Neural progenitor cell (in vitro differentiated cells): Measurements from ENCODE around the gene MIPEP. TPM values are rescaled to one million over a fixed set of nuclear protein-coding genes. Genes with fewer than 3 reads are reported as not detected.

Experiments
- DNase-seq: peaks from one replicate; pipeline ENCODE4 v3.0.0-alpha.2; 2016; ENCODE audit warnings: low spot score
- H2AFZ ChIP-seq: fragments of 200-600 bp; sonication (generic); replicated peaks from 2 replicates; pipeline ENCODE4 v1.6.1; 2016; ENCODE audit warnings: antibody characterized with exemption
- H3F3A ChIP-seq: fragments of 200-600 bp; sonication (generic); 2 replicates; pipeline ENCODE4 v1.6.1; 2016; ENCODE audit warnings: antibody characterized with exemption, low read depth
- H3K27ac ChIP-seq: fragments of 200-600 bp; sonication (generic); 2 replicates; pipeline ENCODE4 v1.5.1; 2016; ENCODE audit warnings: mild to moderate bottlenecking
- H3K27me3 ChIP-seq: fragments of 200-600 bp; sonication (generic); 2 replicates; pipeline ENCODE4 v1.6.1; 2016; ENCODE audit warnings: mild to moderate bottlenecking, moderate library complexity
- H3K36me3 ChIP-seq: fragments of 200-600 bp; sonication (generic); 2 replicates; pipeline ENCODE4 v1.5.1; 2016
- H3K4me1 ChIP-seq: fragments of 200-600 bp; sonication (generic); 2 replicates; pipeline ENCODE4 v1.6.1; 2016; ENCODE audit warnings: mixed run types
- H3K4me2 ChIP-seq: fragments of 200-600 bp; sonication (generic); 2 replicates; pipeline ENCODE4 v1.6.1; 2016
- H3K4me3 ChIP-seq: fragments of 200-600 bp; sonication (generic); 2 replicates; pipeline ENCODE4 v1.5.1; 2016
- H3K79me2 ChIP-seq: fragments of 200-600 bp; sonication (generic); 2 replicates; pipeline ENCODE4 v1.6.1; 2016; ENCODE audit warnings: low read depth
- H3K9ac ChIP-seq: fragments of 200-600 bp; sonication (generic); 2 replicates; pipeline ENCODE4 v1.6.1; 2016
- H3K9me3 ChIP-seq: fragments of 200-600 bp; sonication (generic); 2 replicates; pipeline ENCODE4 v1.5.1; 2016; ENCODE audit warnings: low read depth
- H4K20me1 ChIP-seq: fragments of 200-600 bp; sonication (generic); 2 replicates; pipeline ENCODE4 v1.6.1; 2016; ENCODE audit warnings: low read depth
- H3K27ac Mint-ChIP-seq: 3 replicates; pipeline ENCODE4 v1.8.0; 2021; ENCODE audit warnings: mixed read lengths
- H3K27me3 Mint-ChIP-seq: 2 replicates; pipeline ENCODE4 v1.8.0; 2022; ENCODE audit warnings: low read depth, mild to moderate bottlenecking, inconsistent platforms, moderate library complexity, mixed read lengths; ENCODE audit not compliant: insufficient read depth
- H3K36me3 Mint-ChIP-seq: 3 replicates; pipeline ENCODE4 v1.8.0; 2021; ENCODE audit warnings: mixed read lengths
- H3K4me1 Mint-ChIP-seq: 3 replicates; pipeline ENCODE4 v1.8.0; 2021; ENCODE audit warnings: mixed read lengths
- H3K4me3 Mint-ChIP-seq: 3 replicates; pipeline ENCODE4 v1.8.0; 2021; ENCODE audit warnings: mild to moderate bottlenecking, moderate library complexity, mixed read lengths
- H3K9me3 Mint-ChIP-seq: 3 replicates; pipeline ENCODE4 v1.8.0; 2020; ENCODE audit warnings: mixed read lengths
- CTCF ChIP-seq: fragments of 200-600 bp; sonication (generic); IDR thresholded peaks from 2 replicates; pipeline ENCODE4 v1.5.1; 2017; ENCODE audit warnings: antibody characterized with exemption, mild to moderate bottlenecking
- EZH2 ChIP-seq: fragments of 200-600 bp; sonication (generic); IDR thresholded peaks from 2 replicates; pipeline ENCODE4 v1.6.1; 2017; ENCODE audit warnings: antibody characterized with exemption, mild to moderate bottlenecking, moderate library complexity
- EZH2phosphoT487 ChIP-seq: fragments of 200-600 bp; sonication (generic); IDR thresholded peaks from 2 replicates; pipeline ENCODE4 v1.6.1; 2017; ENCODE audit warnings: antibody characterized with exemption
- total RNA-seq: library from RNA; depleted of rRNA; stranded (reverse); fragments of >200 nt; gene quantifications from 2 replicates; pipeline ENCODE4 v1.2.3, GENCODE V29; 2015; ENCODE audit warnings: low replicate concordance

Gene MIPEP
- total RNA-seq, 1 donor from 2014 or later, result 22.8 TPM

- Mint-ChIP-seq H3K9me3 (no peaks in the 10 kb centered on the region), H3K27me3 (no peaks in the 10 kb centered on the region), H3K4me3 (no peak overlapping the region), H3K36me3 (peaks cover 5% of the 10 kb centered on the region), H3K27ac (no peak overlapping the region), H3K4me1 (peaks cover 2% of the 10 kb centered on the region)
- H3K4me1 ChIP-seq, result no peaks in the 10 kb centered on the region
- H3K4me3 ChIP-seq, result no peak overlapping the region
- H4K20me1 ChIP-seq, result no peaks in the 10 kb centered on the region
- H3F3A ChIP-seq, result no peaks in the 10 kb centered on the region
- no peak overlapping the region for H3K4me2 ChIP-seq
- H3K79me2 ChIP-seq, result no peaks in the 10 kb centered on the region
- no peaks in the 10 kb centered on the region for H3K36me3 ChIP-seq
- H3K27me3 ChIP-seq, result no peaks in the 10 kb centered on the region
- TF ChIP-seq EZH2 (no peak), CTCF (no peak)
- H3K27ac ChIP-seq, result no peak overlapping the region
- H3K9ac ChIP-seq, result no peak overlapping the region
- no peak for DNase-seq
- no peaks in the 10 kb centered on the region for H3K9me3 ChIP-seq
- H2AFZ ChIP-seq, result no peak overlapping the region
These were observed 149.2 kb downstream of the MIPEP start for GRCh38 chr13:23740002-23740401.

DNA sequence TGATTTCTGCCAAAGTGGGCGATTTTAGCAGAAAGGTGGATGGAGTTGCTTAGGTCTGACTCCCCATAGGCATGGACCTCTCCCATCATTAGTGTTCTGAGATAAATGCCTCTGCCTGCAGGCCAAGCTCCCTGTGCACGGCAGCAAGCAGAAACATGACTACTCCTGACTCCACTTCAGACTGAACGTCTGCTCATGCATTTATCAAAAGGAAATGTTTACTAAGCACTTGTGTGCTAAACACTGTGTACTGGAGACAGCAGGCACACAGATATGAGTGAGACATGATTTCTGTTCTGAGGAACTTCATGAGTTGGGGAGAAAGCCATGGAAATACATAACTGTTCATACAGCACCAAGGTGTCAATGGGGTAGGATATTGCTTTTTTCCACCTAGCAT lies 149.6 kb downstream of the MIPEP start:
- DNase-seq, result no peak
- no peak overlapping the region for H3K4me3 Mint-ChIP-seq
- H3K4me1 Mint-ChIP-seq, result peaks cover 2% of the 10 kb centered on the region
- H3K36me3 Mint-ChIP-seq, result peaks cover 5% of the 10 kb centered on the region
- no peak for TF ChIP-seq CTCF
- no peak for TF ChIP-seq EZH2phosphoT487
- TF ChIP-seq EZH2, result no peak
- H3K79me2 ChIP-seq, result no peaks in the 10 kb centered on the region
- no peak overlapping the region for H3K9ac ChIP-seq
- H4K20me1 ChIP-seq, result no peaks in the 10 kb centered on the region
- H3K27me3 Mint-ChIP-seq, result no peaks in the 10 kb centered on the region
- no peaks in the 10 kb centered on the region for H3K4me1 ChIP-seq
- no peak overlapping the region for H2AFZ ChIP-seq
- no peaks in the 10 kb centered on the region for H3K9me3 Mint-ChIP-seq
- H3K36me3 ChIP-seq, result no peaks in the 10 kb centered on the region
- H3K27me3 ChIP-seq, result no peaks in the 10 kb centered on the region
- no peak overlapping the region for H3K4me3 ChIP-seq
- no peak overlapping the region for H3K27ac Mint-ChIP-seq
- H3F3A ChIP-seq, result no peaks in the 10 kb centered on the region
- no peak overlapping the region for H3K4me2 ChIP-seq
- H3K27ac ChIP-seq, result no peak overlapping the region
- H3K9me3 ChIP-seq, result no peaks in the 10 kb centered on the region

DNA sequence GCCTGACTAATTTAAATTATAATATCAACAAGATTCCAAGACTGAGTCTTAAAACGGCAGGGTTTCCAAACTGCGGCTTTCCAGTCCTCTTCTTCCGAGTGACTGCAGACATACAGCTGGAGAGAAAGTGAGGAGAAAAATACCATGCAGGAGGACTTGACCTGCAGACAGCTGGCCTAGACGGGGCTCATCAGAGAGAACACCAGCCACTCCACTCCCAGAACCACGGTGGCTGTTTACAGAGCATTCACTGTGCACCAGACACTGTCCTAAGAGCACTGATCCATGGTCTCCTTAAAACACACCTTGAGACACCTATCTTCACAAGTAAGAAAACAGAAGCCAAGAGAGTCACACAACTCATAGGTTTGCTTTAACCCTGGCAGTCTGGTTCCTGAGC lies 152.7 kb downstream of the MIPEP start:
- Histone ChIP-seq H3K9ac (no peak overlapping the region), H3K4me1 (no peaks in the 10 kb centered on the region), H2AFZ (no peak overlapping the region), H3K4me3 (no peak overlapping the region), H3K4me2 (no peak overlapping the region), H3K36me3 (no peaks in the 10 kb centered on the region), H3K27me3 (no peaks in the 10 kb centered on the region), H3K27ac (no peak overlapping the region), H3K9me3 (no peaks in the 10 kb centered on the region), H3K79me2 (no peaks in the 10 kb centered on the region), H3F3A (no peaks in the 10 kb centered on the region), H4K20me1 (no peaks in the 10 kb centered on the region)
- H3K27me3 Mint-ChIP-seq, result no peaks in the 10 kb centered on the region
- H3K4me1 Mint-ChIP-seq, result peaks cover 2% of the 10 kb centered on the region
- H3K9me3 Mint-ChIP-seq, result no peaks in the 10 kb centered on the region
- no peak overlapping the region for H3K4me3 Mint-ChIP-seq
- no peak overlapping the region for H3K27ac Mint-ChIP-seq
- DNase-seq, result no peak
- H3K36me3 Mint-ChIP-seq, result peaks cover 5% of the 10 kb centered on the region
- TF ChIP-seq EZH2phosphoT487 (no peak), EZH2 (no peak), CTCF (no peak)

DNA sequence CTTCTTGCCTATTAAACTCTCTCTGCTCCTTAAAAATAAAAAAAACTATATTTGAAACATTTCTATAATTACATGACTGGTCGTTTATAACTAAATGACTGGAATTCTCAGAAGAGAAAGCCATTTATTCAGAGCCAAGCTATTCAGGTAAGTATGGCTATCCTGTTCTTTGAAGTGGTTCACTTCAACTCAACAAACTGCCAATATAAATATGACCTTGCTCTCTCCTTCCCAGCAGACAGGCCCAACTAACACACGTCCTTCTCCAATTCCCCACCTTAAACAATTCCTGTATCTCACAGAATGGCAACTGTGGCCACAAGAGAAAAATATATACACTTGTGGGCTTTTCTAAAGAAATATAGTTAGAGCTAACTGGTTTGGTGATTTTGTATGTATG lies 153.9 kb downstream of the MIPEP start:
- H3K27ac Mint-ChIP-seq, result no peak overlapping the region
- Histone ChIP-seq H3K4me1 (peaks cover under 1% of the 10 kb centered on the region), H3K27ac (no peak overlapping the region), H3K79me2 (no peaks in the 10 kb centered on the region), H3K36me3 (no peaks in the 10 kb centered on the region), H3K27me3 (no peaks in the 10 kb centered on the region), H3K4me3 (no peak overlapping the region), H3K9ac (no peak overlapping the region), H3K9me3 (no peaks in the 10 kb centered on the region), H4K20me1 (no peaks in the 10 kb centered on the region), H2AFZ (no peak overlapping the region), H3K4me2 (no peak overlapping the region), H3F3A (no peaks in the 10 kb centered on the region)
- H3K9me3 Mint-ChIP-seq, result no peaks in the 10 kb centered on the region
- H3K4me3 Mint-ChIP-seq, result no peak overlapping the region
- H3K4me1 Mint-ChIP-seq, result peaks cover 2% of the 10 kb centered on the region
- DNase-seq, result no peak
- H3K27me3 Mint-ChIP-seq, result no peaks in the 10 kb centered on the region
- peaks cover 5% of the 10 kb centered on the region for H3K36me3 Mint-ChIP-seq
- TF ChIP-seq CTCF (no peak), EZH2phosphoT487 (no peak), EZH2 (no peak)
